BLaER1 treated with 17β-estradiol and CSF1 and Interleukin-3, amounts not matched to agents 10 nM and 100 nM (cell line): Measurements from ENCODE around the gene WDR13.
"Not testable (repeated sequence)": the region's sequence is repeated elsewhere in the genome, so short reads cannot be mapped to it uniquely, and the experiment has no call there.

Source experiments
- H3K27ac ChIP-seq, 11 experiments: shearing (Covaris generic); formaldehyde crosslinking; 2 replicates each; pipeline ENCODE4 v1.8.1; 2022
- H3K27me3 ChIP-seq, 11 experiments: shearing (Covaris generic); formaldehyde crosslinking; 2 replicates each; pipeline ENCODE4 v1.8.1; 2022
- H3K36me3 ChIP-seq, 11 experiments: shearing (Covaris generic); formaldehyde crosslinking; 2 replicates each; pipeline ENCODE4 v1.8.1; 2022
- H3K4me1 ChIP-seq, 10 experiments: shearing (Covaris generic); formaldehyde crosslinking; 2 replicates each; pipeline ENCODE4 v1.8.1; 2022
- H3K4me2 ChIP-seq, 11 experiments: shearing (Covaris generic); formaldehyde crosslinking; 2 replicates each; pipeline ENCODE4 v1.8.1; 2022
- H3K4me3 ChIP-seq, 10 experiments: shearing (Covaris generic); formaldehyde crosslinking; 2 replicates each; pipeline ENCODE4 v1.8.1; 2022
- H3K9ac ChIP-seq, 11 experiments: shearing (Covaris generic); formaldehyde crosslinking; 2 replicates each; pipeline ENCODE4 v1.8.1; 2022
- H3K9me3 ChIP-seq, 11 experiments: shearing (Covaris generic); formaldehyde crosslinking; replicated peaks in 1 of 11; 2 replicates each; pipeline ENCODE4 v1.8.1; 2022
- H4K20me1 ChIP-seq, 11 experiments: shearing (Covaris generic); formaldehyde crosslinking; 2 replicates each; pipeline ENCODE4 v1.8.1; 2022
- Cebpa-rat ChIP-seq, 11 experiments: shearing (Covaris generic); IDR thresholded peaks; 2 replicates each; pipeline ENCODE4 v1.8.1; 2022

WDR13 gene

DNA sequence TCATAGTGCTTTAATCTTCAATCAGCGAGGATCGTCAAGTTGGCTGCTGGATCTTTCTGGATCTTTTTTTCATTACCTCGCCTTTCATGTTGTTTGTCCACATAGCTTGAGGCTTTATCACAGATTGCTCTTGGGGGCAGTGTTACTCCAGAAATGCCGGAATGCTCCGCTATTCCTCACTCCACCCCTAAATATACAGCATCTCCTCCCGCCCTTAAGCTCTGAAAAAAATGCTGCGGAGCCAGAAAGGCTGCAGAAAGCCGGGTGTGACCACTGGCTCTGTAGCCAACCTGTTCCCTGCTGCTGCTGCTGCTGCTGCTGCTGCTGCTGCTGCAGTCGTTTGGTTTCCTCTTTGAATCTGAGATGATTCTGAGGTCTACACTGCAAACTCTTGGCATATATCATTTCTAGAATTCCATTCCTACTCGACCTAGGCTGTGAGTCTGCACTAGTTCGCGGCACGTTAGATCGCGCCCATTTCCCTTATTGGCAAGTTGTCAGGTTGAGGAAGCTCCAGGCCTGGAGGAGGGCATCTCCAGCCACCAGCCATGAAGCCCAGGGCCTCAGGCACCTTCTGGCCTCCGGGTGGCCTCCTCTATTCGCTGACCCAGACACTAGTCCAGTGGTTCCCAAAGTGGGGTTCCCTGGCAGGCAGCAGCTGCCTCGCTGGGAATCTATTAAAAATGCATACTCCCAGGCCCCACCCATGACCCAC, 34.2 kb downstream of the WDR13 start:
- no peaks in the 10 kb centered on the region; a peak in 1 of 22 replicates for H4K20me1 ChIP-seq
- no peak overlapping the region for H3K27ac ChIP-seq
- no peak overlapping the region for H3K4me3 ChIP-seq
- H3K9me3 ChIP-seq, result no peaks in the 10 kb centered on the region
- H3K27me3 ChIP-seq, result peaks cover 6 to 28% (median 19%) of the 10 kb centered on the region in 11 experiments; a peak in 20 of 22 replicates
- peak overlapping the region in 6 of 11 experiments; percentile 7 to 38 (median 30); a peak in 6 of 22 replicates for H3K4me2 ChIP-seq
- H3K9ac ChIP-seq, result no peak overlapping the region
- peaks cover 0 to 11% (median 5%) of the 10 kb centered on the region in 10 experiments; a peak in 7 of 20 replicates for H3K4me1 ChIP-seq
- TF ChIP-seq Cebpa-rat (IDR thresholded peaks at IDR 0.05), result no peak
- H3K36me3 ChIP-seq, result no peaks in the 10 kb centered on the region

DNA sequence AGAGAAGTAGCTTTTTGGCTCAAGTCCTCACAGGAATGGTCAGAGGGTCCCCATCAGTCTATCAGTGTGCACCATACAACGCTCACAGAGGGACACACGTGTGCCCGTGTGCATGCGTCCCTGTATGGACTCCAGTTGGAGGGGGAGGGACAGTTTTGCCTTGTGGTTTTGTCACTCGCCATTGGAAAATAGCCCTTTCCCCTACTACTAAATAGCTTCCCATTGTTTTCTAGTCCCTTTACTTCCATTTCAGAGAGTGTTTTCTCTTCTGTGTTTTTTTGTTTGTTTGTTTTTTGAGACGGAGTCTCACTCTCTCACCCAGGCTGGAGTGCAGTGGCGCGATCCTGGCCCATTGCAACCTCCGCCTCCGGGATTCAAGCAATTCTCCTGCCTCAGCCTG, 34.9 kb downstream of the WDR13 start:
- Histone ChIP-seq H3K4me2 (peak overlapping the region in 2 of 11 experiments; percentile 29 to 33; a peak in 4 of 22 replicates), H3K9ac (no peak overlapping the region), H3K4me1 (peaks cover 0 to 11% (median 5%) of the 10 kb centered on the region in 10 experiments; a peak in 7 of 20 replicates), H3K27me3 (peaks cover 6 to 31% (median 17%) of the 10 kb centered on the region in 11 experiments; a peak in 20 of 22 replicates), H3K4me3 (no peak overlapping the region), H3K36me3 (no peaks in the 10 kb centered on the region), H3K27ac (no peak overlapping the region), H4K20me1 (no peaks in the 10 kb centered on the region; a peak in 1 of 22 replicates), H3K9me3 (no peaks in the 10 kb centered on the region)
- no peak for TF ChIP-seq Cebpa-rat (IDR thresholded peaks at IDR 0.05)

DNA sequence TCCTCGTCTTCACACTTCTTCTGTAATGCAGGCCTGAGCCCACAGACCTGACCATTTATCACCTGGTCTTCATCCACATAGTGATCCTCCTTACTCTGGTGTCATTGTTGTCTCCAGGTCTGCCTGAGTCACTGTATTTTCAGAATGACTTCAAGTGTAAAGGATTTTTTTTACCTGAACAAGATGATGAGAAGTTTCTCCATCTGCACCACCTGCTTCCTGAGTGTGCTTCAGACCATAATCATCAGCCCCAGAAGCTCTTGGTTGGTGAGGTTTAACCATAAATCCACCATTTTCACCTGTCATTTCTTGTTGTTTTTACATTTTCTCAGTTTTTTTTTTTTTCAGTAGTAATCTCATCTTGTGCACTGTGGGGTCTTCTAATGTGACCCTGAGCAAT, 39.0 kb downstream of the WDR13 start:
- Histone ChIP-seq H3K27ac (no peak overlapping the region), H3K4me3 (no peak overlapping the region), H3K4me2 (no peak overlapping the region), H3K4me1 (peaks cover 0 to 11% (median 5%) of the 10 kb centered on the region in 10 experiments; a peak in 7 of 20 replicates), H3K36me3 (no peaks in the 10 kb centered on the region), H3K9me3 (peaks cover 0 to 9% (median 5%) of the 10 kb centered on the region in 11 experiments; a peak in 7 of 22 replicates), H3K9ac (no peak overlapping the region), H4K20me1 (no peaks in the 10 kb centered on the region; a peak in 1 of 22 replicates), H3K27me3 (peaks cover 5 to 25% (median 10%) of the 10 kb centered on the region in 11 experiments; a peak in 19 of 22 replicates)
- no peak for TF ChIP-seq Cebpa-rat (IDR thresholded peaks at IDR 0.05)

DNA sequence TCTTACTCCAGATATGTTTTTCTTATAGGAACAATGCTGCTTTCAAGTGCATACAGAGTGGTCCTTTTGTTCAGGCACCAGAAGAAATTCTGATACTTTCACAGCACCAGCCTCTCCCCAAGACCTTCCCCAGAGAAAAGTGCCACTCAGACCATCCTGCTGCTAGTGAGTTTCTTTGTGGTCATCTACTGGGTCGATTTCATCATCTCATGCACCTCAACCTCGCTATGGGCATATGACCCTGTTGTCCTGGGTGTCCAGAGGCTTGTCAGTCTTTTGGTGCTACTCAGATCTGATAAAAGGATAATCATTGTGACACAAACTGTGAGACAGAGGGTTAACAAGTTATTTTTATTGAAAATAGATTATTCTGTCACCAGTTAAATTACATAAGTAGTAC, 39.5 kb downstream of the WDR13 start:
- H3K9ac ChIP-seq, result no peak overlapping the region
- H3K4me3 ChIP-seq, result no peak overlapping the region
- no peak for TF ChIP-seq Cebpa-rat (IDR thresholded peaks at IDR 0.05)
- H3K36me3 ChIP-seq, result no peaks in the 10 kb centered on the region
- peaks cover 0 to 8% (median 3%) of the 10 kb centered on the region in 10 experiments; a peak in 7 of 20 replicates for H3K4me1 ChIP-seq
- no peak overlapping the region for H3K4me2 ChIP-seq
- H3K27ac ChIP-seq, result no peak overlapping the region
- H3K9me3 ChIP-seq, result peaks cover 0 to 9% (median 5%) of the 10 kb centered on the region in 11 experiments; a peak in 7 of 22 replicates
- no peaks in the 10 kb centered on the region; a peak in 1 of 22 replicates for H4K20me1 ChIP-seq
- H3K27me3 ChIP-seq, result peaks cover 5 to 25% (median 10%) of the 10 kb centered on the region in 11 experiments; a peak in 19 of 22 replicates

DNA sequence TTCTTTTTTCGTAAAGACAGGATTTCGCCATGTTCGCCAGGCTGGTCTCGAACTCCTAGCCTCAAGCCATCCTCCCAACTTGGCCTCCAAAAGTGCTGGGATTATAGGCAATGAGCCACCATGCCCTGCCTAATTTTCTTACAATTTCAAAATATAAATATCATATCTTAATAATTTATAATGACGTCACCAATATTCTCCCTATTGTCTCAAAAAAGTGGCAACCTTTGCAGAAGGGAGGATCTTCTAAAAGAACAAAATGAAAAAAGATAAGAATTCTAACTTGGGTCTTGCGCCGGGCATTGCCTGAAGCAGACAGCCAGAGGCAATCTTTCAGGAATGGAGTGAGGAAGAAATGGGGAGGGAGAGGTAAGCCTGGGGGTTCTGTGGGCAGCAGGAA, 48.4 kb downstream of the WDR13 start:
- H3K4me3 ChIP-seq, result no peak overlapping the region

DNA sequence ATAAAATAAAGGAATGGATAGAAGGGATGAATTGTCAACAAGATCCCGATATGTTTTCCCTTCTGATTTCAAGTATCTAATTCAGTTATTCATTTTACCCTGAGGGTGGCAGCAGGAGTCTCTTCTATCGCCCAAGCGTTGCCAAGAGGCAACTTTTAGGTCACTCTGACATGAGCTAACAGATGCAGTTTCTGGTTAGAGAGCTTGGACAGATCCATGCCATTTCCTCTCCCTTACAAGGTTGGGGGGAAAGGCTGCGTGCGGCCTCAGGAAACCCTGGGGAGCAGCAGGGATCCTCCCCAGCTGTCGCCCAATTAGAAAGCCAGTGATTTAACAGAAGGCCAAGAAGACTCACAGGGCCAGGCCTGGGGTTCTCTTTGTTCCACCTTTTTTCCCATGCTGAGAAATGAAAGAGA, 51.1 kb downstream of the WDR13 start:
- no peak overlapping the region for H3K9ac ChIP-seq
- H3K9me3 ChIP-seq, result no peaks in the 10 kb centered on the region
- H3K4me3 ChIP-seq, result no peak overlapping the region
- H3K36me3 ChIP-seq, result no peaks in the 10 kb centered on the region
- H3K27ac ChIP-seq, result no peak overlapping the region
- peaks cover 45 to 91% (median 72%) of the 10 kb centered on the region in 11 experiments for H3K27me3 ChIP-seq
- TF ChIP-seq Cebpa-rat (IDR thresholded peaks at IDR 0.05), result no peak
- H4K20me1 ChIP-seq, result no peaks in the 10 kb centered on the region
- no peak overlapping the region for H3K4me2 ChIP-seq
- H3K4me1 ChIP-seq, result no peaks in the 10 kb centered on the region

More for the DNA sequence above, 48.4 kb downstream of the WDR13 start:
- Histone ChIP-seq H3K9ac (no peak overlapping the region), H3K9me3 (no peaks in the 10 kb centered on the region), H3K27me3 (peaks cover 22 to 65% (median 47%) of the 10 kb centered on the region in 11 experiments), H3K27ac (no peak overlapping the region), H3K36me3 (no peaks in the 10 kb centered on the region), H3K4me1 (no peaks in the 10 kb centered on the region), H3K4me2 (no peak overlapping the region), H4K20me1 (no peaks in the 10 kb centered on the region)
- no peak for TF ChIP-seq Cebpa-rat (IDR thresholded peaks at IDR 0.05)

DNA sequence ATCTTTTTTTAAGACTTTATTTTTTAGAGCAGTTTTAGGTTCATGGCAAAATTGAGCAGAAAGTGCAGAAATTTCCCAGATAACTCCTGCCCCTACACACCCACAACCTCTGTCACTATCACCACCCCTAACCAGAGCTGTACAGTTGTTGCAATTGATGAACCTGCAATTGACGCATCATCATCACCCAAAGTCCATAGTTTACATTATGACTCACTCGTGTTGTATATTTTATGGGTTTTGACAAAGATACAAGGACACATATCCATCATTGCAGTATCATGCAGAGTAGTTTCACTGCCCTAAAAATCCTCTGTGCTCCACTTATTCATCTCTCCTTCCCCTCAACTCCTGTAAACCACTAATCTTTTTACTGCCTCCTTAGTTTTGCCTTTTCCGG, 51.8 kb downstream of the WDR13 start:
- Histone ChIP-seq H3K9ac (no peak overlapping the region), H3K4me1 (no peaks in the 10 kb centered on the region), H3K4me3 (no peak overlapping the region), H3K9me3 (no peaks in the 10 kb centered on the region), H3K27me3 (peaks cover 48 to 92% (median 79%) of the 10 kb centered on the region in 11 experiments), H3K27ac (no peak overlapping the region), H4K20me1 (no peaks in the 10 kb centered on the region), H3K36me3 (no peaks in the 10 kb centered on the region), H3K4me2 (no peak overlapping the region)
- TF ChIP-seq Cebpa-rat (IDR thresholded peaks at IDR 0.05), result no peak

DNA sequence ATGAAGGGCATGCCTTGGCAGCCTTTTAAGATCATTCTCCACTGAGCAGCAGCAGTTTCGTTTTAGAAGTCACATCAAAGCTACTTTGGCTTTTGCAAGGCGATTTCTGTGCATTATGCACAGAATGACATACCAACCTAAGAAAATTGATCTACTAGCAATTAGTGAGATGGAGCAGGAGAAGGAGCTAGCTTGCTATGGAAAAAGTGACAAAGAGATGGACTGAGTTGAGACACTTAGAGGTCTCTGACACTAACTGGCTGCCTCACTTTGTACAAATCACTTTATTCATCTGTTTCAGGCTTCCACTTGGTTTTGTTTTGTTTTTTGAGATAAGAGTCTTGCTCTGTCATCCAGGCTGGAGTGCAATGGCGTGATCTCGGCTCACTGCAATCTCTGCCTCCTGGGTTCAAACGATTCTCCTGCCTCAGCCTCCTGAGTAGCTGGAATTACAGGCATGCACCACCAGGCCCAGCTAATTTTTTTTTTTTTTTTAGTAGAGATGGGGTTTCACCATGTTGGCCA, 54.8 kb downstream of the WDR13 start:
- not testable (repeated sequence) for H3K9ac ChIP-seq, H3K9me3 ChIP-seq, H3K4me1 ChIP-seq, H3K27ac ChIP-seq, H3K36me3 ChIP-seq, H4K20me1 ChIP-seq, H3K4me2 ChIP-seq, H3K4me3 ChIP-seq
- peaks cover 42 to 95% (median 79%) of the 10 kb centered on the region in 11 experiments for H3K27me3 ChIP-seq

DNA sequence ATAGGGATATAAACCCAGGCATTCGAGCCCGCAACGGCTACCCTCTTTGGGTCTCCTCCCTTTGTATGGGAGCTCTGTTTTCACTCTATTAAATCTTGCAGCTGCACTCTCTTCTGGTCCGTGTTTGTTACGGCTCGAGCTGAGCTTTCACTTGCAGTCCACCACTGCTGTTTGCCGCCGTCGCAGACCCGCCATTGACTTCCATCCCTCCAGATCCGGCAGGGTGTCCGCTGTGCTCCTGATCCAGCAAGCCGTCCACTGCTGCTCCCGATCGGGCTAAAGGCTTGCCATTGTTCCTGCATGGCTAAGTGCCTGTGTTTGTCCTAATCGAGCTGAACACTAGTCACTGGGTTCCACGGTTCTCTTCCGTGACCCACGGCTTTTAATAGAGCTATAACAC, 57.5 kb downstream of the WDR13 start:
- H3K9me3 ChIP-seq, result peaks cover 0 to 12% (median 2%) of the 10 kb centered on the region in 11 experiments; a peak in 9 of 22 replicates
- peaks cover 42 to 73% (median 65%) of the 10 kb centered on the region in 11 experiments for H3K27me3 ChIP-seq
- not testable (repeated sequence) for H3K9ac ChIP-seq, H3K27ac ChIP-seq, H4K20me1 ChIP-seq, H3K4me3 ChIP-seq, H3K4me1 ChIP-seq, H3K4me2 ChIP-seq, H3K36me3 ChIP-seq
